ENCODE results near the gene CRLF1. TPM values are rescaled to one million over a fixed set of nuclear protein-coding genes. Genes with fewer than 3 reads are reported as not detected.

CRLF1 gene
- total and polyA plus RNA-seq, 10 of the 15 experiments (the other 5 are each of a cell fraction or from before 2014, with no cell fraction given) = 0.10 to 1.2 (median 0.49) TPM; not detected in 4

DNA sequence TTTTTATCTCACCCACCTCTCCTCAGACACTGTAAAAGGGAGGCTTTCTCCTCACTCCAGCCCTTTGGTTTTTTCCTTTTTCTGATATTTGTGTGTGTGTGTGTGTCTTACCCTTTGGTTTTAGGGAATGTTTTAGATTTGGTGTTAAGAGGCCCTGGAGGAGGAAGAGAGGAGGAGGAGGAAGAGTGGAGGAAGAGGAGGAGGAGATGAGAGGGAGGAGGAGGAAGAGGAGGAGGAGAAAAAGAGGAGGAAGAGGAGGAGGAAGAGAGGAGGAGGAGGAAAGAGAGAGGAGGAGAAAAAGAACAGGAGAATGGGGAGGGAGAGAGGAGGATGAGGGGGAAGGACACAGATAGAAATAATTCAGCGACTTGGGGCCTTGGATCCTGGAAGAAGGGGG, 40.8 kb upstream of the CRLF1 start (continued):
- no peak for TF ChIP-seq NR2F1 (conservative IDR thresholded peaks at IDR 0.05)

DNA sequence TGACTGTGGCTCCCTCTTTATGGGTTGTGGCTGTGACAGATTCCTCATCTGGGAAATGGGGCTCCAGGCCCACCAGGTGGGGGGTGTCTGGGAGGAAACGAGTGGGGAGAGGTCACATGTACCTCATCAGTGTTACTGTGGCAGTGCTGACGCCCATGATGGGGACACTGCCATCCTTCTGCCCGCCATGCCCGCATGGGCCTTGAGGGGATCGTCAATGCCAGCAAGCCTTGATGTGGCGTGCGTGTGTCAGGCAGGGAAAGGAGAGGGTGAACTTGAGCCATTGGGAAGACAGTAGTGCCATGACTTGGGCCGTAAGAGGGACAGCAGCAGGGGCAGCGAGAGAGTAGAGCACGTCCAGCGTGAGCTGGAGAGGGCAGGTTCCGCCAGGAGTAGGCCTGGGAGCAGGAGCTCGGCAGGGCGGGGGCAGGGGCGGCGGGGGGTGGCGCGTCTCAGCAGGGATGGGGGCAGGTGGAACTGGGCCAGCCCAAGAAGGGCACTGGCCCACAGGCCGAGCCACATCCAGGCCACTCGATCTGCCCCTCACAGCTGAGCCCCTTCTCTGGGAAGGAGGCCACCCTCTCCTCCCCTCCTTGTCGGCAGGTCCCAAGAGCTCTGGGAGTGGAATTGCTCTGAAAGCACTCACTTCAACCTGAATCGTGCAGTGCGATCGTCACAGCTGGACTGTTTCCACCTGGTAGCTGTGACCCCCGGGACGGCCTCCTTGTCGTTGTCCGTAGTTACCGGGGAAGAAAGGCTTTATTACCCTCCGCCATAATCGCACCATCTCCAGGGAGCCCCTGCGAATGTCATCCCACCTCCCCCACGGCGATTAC, 40.2 kb upstream of the CRLF1 start:
- SMC1A ChIA-PET (ENCODE audit: uncharacterized antibody, unreplicated experiment) = no interaction called here
- H3K9me3 ChIP-seq (replicated peaks; ENCODE audit: control insufficient read depth, insufficient read depth, low read length) = no peaks in the 10 kb centered on the region
- peaks cover 18% of the 10 kb centered on the region for H3K4me1 ChIP-seq (ENCODE audit: control insufficient read depth, insufficient read depth, low read length)
- no peak overlapping the region for H3K4me3 ChIP-seq
- H3K27me3 ChIP-seq (replicated peaks in 1 of 2; ENCODE audit: control insufficient read depth in 2 of 2, insufficient read depth in 2 of 2, low read length in 1 of 2) = no peaks in the 10 kb centered on the region
- no peaks in the 10 kb centered on the region; a peak in 2 of 4 replicates for H3K36me3 ChIP-seq (ENCODE audit: control insufficient read depth in 2 of 2, insufficient read depth in 2 of 2, low read length in 1 of 2)
- H3K27ac ChIP-seq (ENCODE audit: control insufficient read depth, insufficient read depth) = no peak overlapping the region
- H3K9ac ChIP-seq (ENCODE audit: control insufficient read depth, insufficient read depth, low read length) = no peak overlapping the region
- RAD21 ChIA-PET (ENCODE audit: unreplicated experiment) = no interaction called here
- DNase-seq (ENCODE audit: low read depth, low spot score) = no peak
- H3K79me2 ChIP-seq (ENCODE audit: control insufficient read depth, insufficient read depth, low read length) = no peaks in the 10 kb centered on the region; the same call in 1 of the 2 replicates
- no TSS peak for BruUV-seq (replicated peaks)
- TF ChIP-seq POLR2AphosphoS2 (IDR thresholded peaks at IDR 0.05; ENCODE audit: low read depth, low read length) (no peak), ZNF217 (IDR thresholded peaks at IDR 0.05) (no peak), RAD21 (IDR thresholded peaks at IDR 0.05; ENCODE audit: insufficient read depth, low read depth, low read length) (no peak), EP300 (IDR thresholded peaks at IDR 0.05; ENCODE audit: borderline replicate concordance in 1 of 2, control insufficient read depth in 1 of 2, low read depth in 2 of 2, low read length in 2 of 2) (no peak), IKZF2 (IDR thresholded peaks at IDR 0.05) (no peak), SRF (IDR thresholded peaks at IDR 0.05; ENCODE audit: low read depth in 2 of 2, low read length in 2 of 2) (no peak), YY1 (IDR thresholded peaks at IDR 0.05; ENCODE audit: low read depth, low read length) (no peak), HDAC6 (IDR thresholded peaks at IDR 0.05; ENCODE audit: unreplicated experiment) (no peak)
- TF ChIP-seq, protein P1, sequence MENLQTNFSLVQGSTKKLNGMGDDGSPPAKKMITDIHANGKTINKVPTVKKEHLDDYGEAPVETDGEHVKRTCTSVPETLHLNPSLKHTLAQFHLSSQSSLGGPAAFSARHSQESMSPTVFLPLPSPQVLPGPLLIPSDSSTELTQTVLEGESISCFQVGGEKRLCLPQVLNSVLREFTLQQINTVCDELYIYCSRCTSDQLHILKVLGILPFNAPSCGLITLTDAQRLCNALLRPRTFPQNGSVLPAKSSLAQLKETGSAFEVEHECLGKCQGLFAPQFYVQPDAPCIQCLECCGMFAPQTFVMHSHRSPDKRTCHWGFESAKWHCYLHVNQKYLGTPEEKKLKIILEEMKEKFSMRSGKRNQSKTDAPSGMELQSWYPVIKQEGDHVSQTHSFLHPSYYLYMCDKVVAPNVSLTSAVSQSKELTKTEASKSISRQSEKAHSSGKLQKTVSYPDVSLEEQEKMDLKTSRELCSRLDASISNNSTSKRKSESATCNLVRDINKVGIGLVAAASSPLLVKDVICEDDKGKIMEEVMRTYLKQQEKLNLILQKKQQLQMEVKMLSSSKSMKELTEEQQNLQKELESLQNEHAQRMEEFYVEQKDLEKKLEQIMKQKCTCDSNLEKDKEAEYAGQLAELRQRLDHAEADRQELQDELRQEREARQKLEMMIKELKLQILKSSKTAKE (IDR thresholded peaks at IDR 0.05; ENCODE audit: low read depth, poor library complexity, severe bottlenecking) = no peak
- intact Hi-C loops (cut with micrococcal nuclease; ENCODE audit: unreplicated experiment) = no loop called here
- WGBS (ENCODE audit: insufficient coverage, insufficient replicate concordance, low lambda C conversion rate, missing lambda C conversion rate) = 95% methylated on average over 24 of the region's 34 CpGs
- CTCF ChIA-PET = no interaction called here
- POLR2A ChIA-PET = no interaction called here
- H4K20me1 ChIP-seq (ENCODE audit: control insufficient read depth, insufficient read depth) = peaks cover 9% of the 10 kb centered on the region; the same call in 1 of the 2 replicates
- in situ Hi-C loops (cut with MboI) = no loop called here
- FAIRE-seq = no peak
- no peak overlapping the region for H3K4me2 ChIP-seq (ENCODE audit: control insufficient read depth, insufficient read depth)
- ATAC-seq = no peak
- H2AFZ ChIP-seq (ENCODE audit: control insufficient read depth, low read depth, low read length) = no peak overlapping the region
